Suppressor macrophage (primary cell): ENCODE data around the gene FAM107A.
A peak's percentile ranks its signal among the peaks of the same experiment; 100 is the strongest.

Experiments used
- DNase-seq, 4 experiments: peaks; one replicate each; pipeline ENCODE4 v3.0.0-alpha.2; 2020 to 2022

FAM107A gene

GRCh38 chr3:58591517-58592510, 14.6 kb upstream of the FAM107A start:
- DNase-seq: peak; percentile 5 to 48 (median 32)

GRCh38 chr3:58588030-58588614, 10.9 kb upstream of the FAM107A start:
- peak in 2 of 4 experiments; percentile 35 to 37 for DNase-seq

- no peak for DNase-seq
These were observed 9.6 kb upstream of the FAM107A start for GRCh38 chr3:58586776-58587192.

GRCh38 chr3:58585994-58586393, 8.8 kb upstream of the FAM107A start:
- DNase-seq: no peak

- peak; percentile 74 to 86 (median 78) for DNase-seq
These were observed 8.0 kb upstream of the FAM107A start for GRCh38 chr3:58585005-58585786.

GRCh38 chr3:58584690-58585004, 7.5 kb upstream of the FAM107A start:
- DNase-seq: peak in 1 of 4 experiments; percentile 5

GRCh38 chr3:58581328-58582091, 4.3 kb upstream of the FAM107A start:
- DNase-seq: no peak

- DNase-seq: no peak
These were observed 3.7 kb upstream of the FAM107A start for GRCh38 chr3:58580826-58581327.

GRCh38 chr3:58578873-58579272, 1.7 kb upstream of the FAM107A start:
- DNase-seq: no peak

GRCh38 chr3:58576716-58577115, 475 bp downstream of the FAM107A start:
- DNase-seq: no peak

GRCh38 chr3:58575971-58576652, 1.1 kb downstream of the FAM107A start:
- DNase-seq: no peak

- DNase-seq: no peak
These were observed 2.5 kb downstream of the FAM107A start for GRCh38 chr3:58574682-58575081.

GRCh38 chr3:58574106-58574505, 3.1 kb downstream of the FAM107A start:
- no peak for DNase-seq

GRCh38 chr3:58573640-58574039, 3.6 kb downstream of the FAM107A start:
- no peak for DNase-seq

GRCh38 chr3:58572634-58573230, 4.5 kb downstream of the FAM107A start:
- no peak for DNase-seq

- no peak for DNase-seq
These were observed 5.1 kb downstream of the FAM107A start for GRCh38 chr3:58572013-58572633.

- no peak for DNase-seq
These were observed 6.3 kb downstream of the FAM107A start for GRCh38 chr3:58570851-58571250.

- no peak for DNase-seq
These were observed 7.7 kb downstream of the FAM107A start for GRCh38 chr3:58569287-58570001.

GRCh38 chr3:58568572-58569286, 8.5 kb downstream of the FAM107A start:
- peak; percentile 71 to 92 (median 78) for DNase-seq

- DNase-seq: no peak
These were observed 10.0 kb downstream of the FAM107A start for GRCh38 chr3:58567251-58567515.
